K562 (cell line): Measurements from ENCODE around the gene VWA1. TPM values are rescaled to one million over a fixed set of nuclear protein-coding genes. Genes with fewer than 3 reads are reported as not detected.

Source experiments
- ATF7 ChIP-seq: fragments of 450-650 bp; IDR thresholded peaks from 2 replicates; pipeline ENCODE4 v1.7.1; 2014; ENCODE audit warnings: mild to moderate bottlenecking, moderate library complexity
- BCL6 ChIP-seq: fragments of 250-450 bp; sonication (Bioruptor Pico); IDR thresholded peaks from 2 replicates; pipeline ENCODE4 v1.4.0; 2020
- CBFA2T2 ChIP-seq: fragments of 450-650 bp; conservative IDR thresholded peaks from 2 replicates; pipeline ENCODE4 v1.6.1; 2017; ENCODE audit warnings: mild to moderate bottlenecking
- CTCF ChIP-seq, 3 experiments: IDR thresholded peaks in 2 of 3; conservative IDR thresholded peaks in 1 of 3; 2 replicates each; pipeline ENCODE4 v1.5.1; 2011 to 2012; ENCODE audit warnings: low read length in 3 of 3, mild to moderate bottlenecking in 3 of 3, control low read depth in 2 of 3, improper control_type of control experiment in 1 of 3, inconsistent platforms in 1 of 3, low read depth in 1 of 3, mixed read lengths in 1 of 3, moderate library complexity in 1 of 3; ENCODE audit not compliant: insufficient read depth in 2 of 3
- FOXA3 ChIP-seq, 2 experiments: fragments of 450-650 bp in 1 of 2; sonication (generic) in 1 of 2; formaldehyde crosslinking; IDR thresholded peaks in 1 of 2; conservative IDR thresholded peaks in 1 of 2; 2 replicates each; pipeline versions ENCODE4 v1.4.0 to v1.8.0; 2020 to 2022; ENCODE audit warnings: mild to moderate bottlenecking in 2 of 2, missing genetic modification reagents in 1 of 2
- GATA2 ChIP-seq: sonication (generic); formaldehyde crosslinking; IDR thresholded peaks from 2 replicates; pipeline ENCODE4 v1.4.0; 2020; ENCODE audit warnings: mild to moderate bottlenecking, missing genetic modification reagents
- GTF2E2 ChIP-seq: fragments of 200-800 bp; sonication (Bioruptor generic); IDR thresholded peaks from 2 replicates; pipeline ENCODE4 v1.6.1; 2016; ENCODE audit warnings: missing genetic modification characterization, missing compliant biosample characterization
- HNRNPL ChIP-seq: fragments of 200-400 bp; formaldehyde crosslinking; IDR thresholded peaks from 2 replicates; pipeline ENCODE4 v1.6.1; 2017; ENCODE audit warnings: low read depth, mild to moderate bottlenecking, low read length
- IRF9 ChIP-seq: fragments of 450-650 bp; IDR thresholded peaks from 2 replicates; pipeline ENCODE4 v1.6.1; 2016; ENCODE audit warnings: missing biosample characterization, missing genetic modification characterization
- KAT8 ChIP-seq: fragments of 450-650 bp; IDR thresholded peaks from 2 replicates; pipeline ENCODE4 v1.6.1; 2016; ENCODE audit warnings: low read depth, mild to moderate bottlenecking
- KDM1A ChIP-seq, 2 experiments: fragments of 450-650 bp; IDR thresholded peaks; 2 replicates each; pipeline ENCODE4 v1.6.1; 2016; ENCODE audit warnings: mild to moderate bottlenecking in 2 of 2
- SNRNP70 ChIP-seq: fragments of 200-400 bp; formaldehyde crosslinking; optimal IDR thresholded peaks from 2 replicates; pipeline ENCODE3; 2017; ENCODE audit warnings: low read depth, low read length
- SREBF1 ChIP-seq: fragments of 150-350 bp; IDR thresholded peaks from 2 replicates; pipeline ENCODE4 v1.6.1; 2014; ENCODE audit warnings: antibody characterized with exemption, low read depth, low read length, borderline replicate concordance
- YY1 ChIP-seq, 3 experiments: IDR thresholded peaks; 2 replicates each; pipeline ENCODE4 v1.6.1; 2011; ENCODE audit warnings: low read length in 2 of 3, mild to moderate bottlenecking in 2 of 3, moderate library complexity in 2 of 3, borderline replicate concordance in 1 of 3, control low read depth in 1 of 3, low read depth in 1 of 3; ENCODE audit not compliant: insufficient read depth in 3 of 3, insufficient replicate concordance in 2 of 3, control insufficient read depth in 1 of 3, insufficient read length in 1 of 3; ENCODE audit errors: extremely low read depth in 1 of 3
- ZBTB5 ChIP-seq: fragments of 450-650 bp; IDR thresholded peaks from 2 replicates; pipeline ENCODE4 v1.6.1; 2017; ENCODE audit warnings: antibody characterized with exemption
- ZMIZ1 ChIP-seq, 2 experiments: fragments of 150-350 bp in 1 of 2; IDR thresholded peaks; 2 replicates each; pipeline ENCODE4 v1.6.1; 2012 to 2016; ENCODE audit warnings: low read depth in 2 of 2, low read length in 2 of 2, mild to moderate bottlenecking in 1 of 2, moderate library complexity in 1 of 2
- ZNF512 ChIP-seq: IDR thresholded peaks from 2 replicates; pipeline ENCODE4 v1.6.1; 2016; ENCODE audit warnings: missing genetic modification characterization, missing compliant biosample characterization
- polyA plus RNA-seq, 8 experiments: library from polyadenylated mRNA; depleted of rRNA in 4 of 8; stranded (reverse) in 5 of 8; unstranded in 3 of 8; fragments of >200 nt; fragmentation: Nextera tagmentation in 2 of 8; fragmentation: Illumina TruSeq in 1 of 8; extraction: Ambion mirVana in 2 of 8; extraction: Trizol in 1 of 8; gene quantifications; 2 replicates each; pipeline versions ENCODE4 v1.2.1 to v1.2.3, GENCODE V29; 2011 to 2014; ENCODE audit warnings: inconsistent platforms in 1 of 8, missing spikeins in 1 of 8
- total RNA-seq, 7 experiments: library from RNA; depleted of rRNA in 6 of 7; stranded (reverse); fragments of >200 nt in 6 of 7; fragmentation: Illumina TruSeq in 2 of 7; extraction: Trizol in 2 of 7; gene quantifications; 2 replicates each; pipeline versions ENCODE4 v1.2.1 to v1.2.3, GENCODE V29; 2011 to 2021; ENCODE audit warnings: low replicate concordance in 1 of 7

The VWA1 gene
- total and polyA plus RNA-seq, 9 of the 15 experiments (the other 6 are each of a cell fraction or from before 2014, with no cell fraction given), result 0.01 to 6.4 (median 0.85) TPM

GRCh38 chr1:1471389-1472052 is 36.0 kb downstream of the VWA1 start, which contains the start of gene ATAD3B (continued):
- no peak for TF ChIP-seq CTCF (IDR thresholded peaks at IDR 0.05 in 2 of 3, conservative IDR thresholded peaks at IDR 0.05 in 1 of 3; ENCODE audit: insufficient read depth in 2 of 3, low read depth in 1 of 3, low read length in 3 of 3)
- TF ChIP-seq BCL6 (CRISPR knock-in tag), result no peak
- TF ChIP-seq GATA2 (CRISPR knock-in tag), result no peak
- TF ChIP-seq HNRNPL, result no peak
- TF ChIP-seq ZMIZ1 (IDR thresholded peaks at IDR 0.05; ENCODE audit: low read depth in 2 of 2, low read length in 2 of 2), result no peak
- peak in 1 of 3 experiments; percentile 54 for TF ChIP-seq YY1 (IDR thresholded peaks at IDR 0.05; ENCODE audit: borderline replicate concordance in 1 of 3, control insufficient read depth in 1 of 3, extremely low read depth in 1 of 3, insufficient read depth in 3 of 3, insufficient read length in 1 of 3, insufficient replicate concordance in 2 of 3, low read depth in 1 of 3, low read length in 2 of 3)
- TF ChIP-seq KAT8, result no peak
- no peak for TF ChIP-seq SREBF1
- TF ChIP-seq KDM1A (IDR thresholded peaks at IDR 0.05), result no peak
- TF ChIP-seq GTF2E2, result peak; percentile 72; the same call in 1 of the 2 replicates
- no peak for TF ChIP-seq FOXA3 (CRISPR knock-in tag; conservative IDR thresholded peaks at IDR 0.05 in 1 of 2, IDR thresholded peaks at IDR 0.05 in 1 of 2)
- no peak for TF ChIP-seq ZBTB5
- no peak for TF ChIP-seq CBFA2T2
- TF ChIP-seq IRF9 (tag), result no peak
- TF ChIP-seq SNRNP70, result no peak
- TF ChIP-seq ATF7, result peak; percentile 80
- TF ChIP-seq ZNF512 (tag), result no peak
